Activated CD4-positive, alpha-beta T cell treated with anti-CD3 and anti-CD28 coated beads, Interleukin-2, amount 10 ng/mL, durations not matched to agents 7 days and 5 days (primary cell): Measurements from ENCODE around the gene JUNB. TPM values are rescaled to one million over a fixed set of nuclear protein-coding genes. Genes with fewer than 3 reads are reported as not detected.

Experiments
- CTCF ChIA-PET: fragments of 350-600 bp; sonication (Branson Sonifier 250); formaldehyde crosslinking; loops from one replicate; lab custom pipeline; 2021; ENCODE audit warnings: antibody characterized with exemption; lab: Charles Lee
- POLR2A ChIA-PET: fragments of 350-600 bp; sonication (Branson Sonifier 250); formaldehyde crosslinking; loops from one replicate; lab custom pipeline; 2021; ENCODE audit warnings: antibody characterized with exemption; lab: Charles Lee
- DNase-seq: peaks from one replicate; pipeline ENCODE4 v3.0.0-alpha.2; 2020
- H3K27ac Mint-ChIP-seq: one replicate; pipeline ENCODE4 v1.8.0; 2021; ENCODE audit warnings: mild to moderate bottlenecking, moderate library complexity, mixed read lengths
- H3K27me3 Mint-ChIP-seq: one replicate; pipeline ENCODE4 v1.8.0; 2021; ENCODE audit warnings: mixed read lengths
- H3K36me3 Mint-ChIP-seq: one replicate; pipeline ENCODE4 v1.8.0; 2021; ENCODE audit warnings: low read depth, mixed read lengths
- H3K4me1 Mint-ChIP-seq: one replicate; pipeline ENCODE4 v1.8.0; 2021; ENCODE audit warnings: mixed read lengths
- H3K4me3 Mint-ChIP-seq: one replicate; pipeline ENCODE4 v1.8.0; 2021; ENCODE audit warnings: mild to moderate bottlenecking, moderate library complexity, mixed read lengths
- H3K9me3 Mint-ChIP-seq: one replicate; pipeline ENCODE4 v1.8.0; 2021; ENCODE audit warnings: mixed read lengths
- total RNA-seq, 2 experiments: library from RNA; stranded (reverse); gene quantifications; one replicate each; pipeline ENCODE4 v1.2.3, GENCODE V29; 2021

Gene JUNB
- total RNA-seq, 2 experiments from 2014 or later, result 66.7 to 78.4 TPM

- ChIA-PET CTCF (interaction anchor here (0.7 to 15.9 kb wide), 12 partner anchors 9 to 88 kb away, joined by 3 to 211 read pairs (median 5); partner anchors contain the start of genes BEST2, FBXW9, GET3 and JUNB), POLR2A (no interaction called here)
- Mint-ChIP-seq H3K9me3 (no peaks in the 10 kb centered on the region), H3K4me3 (no peak overlapping the region), H3K27me3 (peaks cover 4% of the 10 kb centered on the region), H3K27ac (no peak overlapping the region), H3K36me3 (no peaks in the 10 kb centered on the region), H3K4me1 (peaks cover 13% of the 10 kb centered on the region)
- DNase-seq, result no peak
These were observed 31.6 kb upstream of the JUNB start for GRCh38 chr19:12759686-12760085.

GRCh38 chr19:12763100-12763499 is 28.2 kb upstream of the JUNB start:
- POLR2A ChIA-PET, result interaction anchor here (0.6 kb wide), 1 partner anchor 65 kb away, joined by 6 read pairs; no protein-coding TSS in a partner anchor

DNA sequence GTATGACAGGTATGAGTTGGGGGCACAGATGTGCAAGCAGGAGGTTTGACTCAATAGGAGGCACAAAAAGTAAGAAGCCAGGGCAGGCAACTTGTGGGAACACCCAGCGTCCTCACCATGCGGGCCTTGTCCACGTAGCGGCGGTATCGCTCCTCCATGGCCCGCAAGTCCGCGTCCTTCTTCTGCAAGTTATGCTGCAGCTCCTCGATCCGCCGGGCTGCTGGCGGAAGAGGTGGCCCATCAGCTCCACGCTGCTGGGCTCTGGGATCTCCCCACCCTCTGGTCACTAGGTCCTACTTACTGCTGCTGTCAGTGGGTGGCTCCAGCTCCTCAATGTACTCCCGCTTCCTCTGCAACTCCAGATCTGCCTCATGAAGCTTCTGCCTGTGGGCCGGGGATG is 26.6 kb upstream of the JUNB start:
- Mint-ChIP-seq H3K4me3 (no peak overlapping the region), H3K27ac (no peak overlapping the region)
- CTCF ChIA-PET, result interaction anchor here (0.5 to 15.9 kb wide), 8 partner anchors 9 to 1918 kb away, joined by 4 to 211 read pairs (median 18); partner anchors contain the start of genes GET3, HOOK2, JUNB and TNPO2

More at GRCh38 chr19:12763100-12763499, 28.2 kb upstream of the JUNB start:
- no peaks in the 10 kb centered on the region for H3K36me3 Mint-ChIP-seq
- H3K4me3 Mint-ChIP-seq, result no peak overlapping the region
- no peaks in the 10 kb centered on the region for H3K9me3 Mint-ChIP-seq
- peaks cover 2% of the 10 kb centered on the region for H3K27me3 Mint-ChIP-seq
- DNase-seq, result no peak
- peaks cover 11% of the 10 kb centered on the region for H3K4me1 Mint-ChIP-seq
- CTCF ChIA-PET, result interaction anchor here (1.2 to 15.9 kb wide), 5 partner anchors 10 to 84 kb away, joined by 3 to 211 read pairs (median 6); partner anchors contain the start of gene JUNB
- no peak overlapping the region for H3K27ac Mint-ChIP-seq

DNA sequence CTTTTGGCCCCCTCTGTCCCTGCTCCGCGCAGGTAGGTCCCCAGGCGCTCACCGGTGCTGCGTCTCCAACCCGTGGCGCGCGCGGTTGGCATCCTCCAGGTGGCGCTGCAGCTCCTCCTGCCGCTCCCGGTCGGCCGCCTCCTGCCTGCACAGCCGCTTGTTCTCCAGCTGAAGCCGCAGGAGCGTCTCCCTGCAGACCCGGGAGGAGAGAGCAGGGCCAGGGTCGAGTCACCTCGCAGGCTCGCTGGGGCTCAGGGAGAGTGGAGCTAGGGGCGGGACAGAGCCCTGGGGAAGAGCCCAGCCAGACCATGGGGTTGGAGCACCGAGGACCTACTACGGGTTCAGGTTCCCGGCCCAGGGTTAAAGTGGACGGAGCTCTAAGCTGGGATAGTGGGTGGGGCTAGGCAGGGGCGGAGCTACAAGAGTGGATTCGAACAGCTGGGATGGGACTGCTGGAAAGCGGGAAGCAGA is 25.2 kb upstream of the JUNB start:
- Mint-ChIP-seq H3K9me3 (no peaks in the 10 kb centered on the region), H3K27me3 (no peaks in the 10 kb centered on the region), H3K27ac (no peak overlapping the region), H3K36me3 (no peaks in the 10 kb centered on the region), H3K4me1 (peaks cover 13% of the 10 kb centered on the region), H3K4me3 (no peak overlapping the region)
- ChIA-PET POLR2A (interaction anchor here (0.7 to 0.9 kb wide), 2 partner anchors 25 to 30 kb away, joined by 3 to 5 read pairs; partner anchors contain the start of gene JUNB), CTCF (interaction anchor here (0.6 to 15.9 kb wide), 19 partner anchors 10 to 603 kb away, joined by 3 to 211 read pairs (median 4); partner anchors contain the start of genes GET3, HOOK2, JUNB and RNASEH2A)
- peak; percentile 86 for DNase-seq

More for the DNA sequence above, 26.6 kb upstream of the JUNB start:
- Mint-ChIP-seq H3K9me3 (no peaks in the 10 kb centered on the region), H3K4me1 (peaks cover 10% of the 10 kb centered on the region), H3K27me3 (no peaks in the 10 kb centered on the region), H3K36me3 (no peaks in the 10 kb centered on the region)
- POLR2A ChIA-PET, result no interaction called here
- DNase-seq, result no peak

DNA sequence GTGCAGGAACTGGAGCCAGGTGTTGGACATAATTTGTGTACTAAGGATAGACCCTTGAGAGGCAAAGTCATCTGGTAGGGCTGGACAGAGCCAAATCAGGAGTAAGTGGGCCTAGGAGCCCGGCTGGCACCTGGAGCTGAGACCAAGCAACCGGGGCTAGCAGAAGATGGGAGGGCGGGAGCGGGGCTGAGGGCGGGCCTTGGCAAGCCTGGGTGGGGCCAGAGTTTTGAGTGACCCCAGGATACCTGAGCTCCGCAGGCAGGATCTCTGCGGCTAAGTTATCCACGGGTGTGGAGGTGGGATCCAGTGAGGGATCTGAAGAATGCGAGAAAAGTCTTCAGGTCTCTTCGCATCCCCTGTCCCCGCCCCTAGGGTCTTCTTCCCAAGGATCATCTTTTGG is 24.1 kb upstream of the JUNB start:
- Mint-ChIP-seq H3K27me3 (no peaks in the 10 kb centered on the region), H3K9me3 (no peaks in the 10 kb centered on the region), H3K4me1 (peaks cover 15% of the 10 kb centered on the region), H3K36me3 (no peaks in the 10 kb centered on the region), H3K27ac (no peak overlapping the region), H3K4me3 (no peak overlapping the region)
- no peak for DNase-seq
- CTCF ChIA-PET, result interaction anchor here (1.0 to 15.9 kb wide), 4 partner anchors 29 to 81 kb away, joined by 3 to 211 read pairs (median 16); partner anchors contain the start of genes JUNB and RNASEH2A
- POLR2A ChIA-PET, result no interaction called here

DNA sequence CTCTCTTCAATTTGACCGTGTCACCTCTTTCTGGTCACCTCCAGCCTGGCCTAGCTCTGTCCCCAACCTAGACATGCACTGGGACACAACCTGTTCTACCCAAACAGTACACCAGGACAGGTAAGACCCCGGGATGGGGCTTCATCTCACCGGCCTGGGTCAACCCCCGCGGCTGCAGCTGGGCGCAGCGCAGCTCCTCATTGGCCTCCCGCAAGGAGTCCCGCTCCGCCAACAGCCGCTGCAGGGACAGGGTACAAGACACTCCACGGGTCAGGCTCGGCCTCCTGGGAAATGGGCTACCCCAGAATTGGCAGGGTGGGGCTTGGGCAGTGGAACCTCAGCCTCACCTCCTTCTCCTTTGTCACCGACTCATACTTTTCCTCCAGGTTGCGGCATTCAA is 23.6 kb upstream of the JUNB start:
- ChIA-PET POLR2A (no interaction called here), CTCF (interaction anchor here (0.6 to 15.9 kb wide), 5 partner anchors 28 to 153 kb away, joined by 3 to 211 read pairs (median 6); partner anchors contain the start of genes JUNB and RNASEH2A)
- Mint-ChIP-seq H3K9me3 (no peaks in the 10 kb centered on the region), H3K4me3 (no peak overlapping the region), H3K27ac (no peak overlapping the region), H3K36me3 (no peaks in the 10 kb centered on the region), H3K27me3 (no peaks in the 10 kb centered on the region), H3K4me1 (peaks cover 15% of the 10 kb centered on the region)
- DNase-seq, result no peak

DNA sequence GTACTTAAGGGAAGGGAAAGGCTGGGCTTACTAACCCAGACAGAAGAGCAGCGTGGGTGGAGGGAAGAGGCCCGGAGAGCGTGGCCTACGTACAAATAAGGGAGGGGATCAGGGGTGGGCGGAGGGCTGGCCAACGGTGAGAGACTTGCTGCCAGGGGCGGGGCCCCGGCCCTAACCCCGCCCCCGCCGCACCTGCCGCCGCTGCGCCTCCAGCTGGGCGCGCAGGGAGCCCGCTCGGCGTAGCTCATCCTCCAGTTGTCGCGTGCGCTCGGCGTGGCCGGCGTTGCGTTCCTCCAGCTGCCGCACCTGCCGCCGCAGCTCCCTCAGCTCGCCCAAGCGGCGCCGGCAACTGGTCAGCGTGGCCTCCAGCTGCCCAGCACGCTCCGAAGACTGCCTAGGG is 21.6 kb upstream of the JUNB start:
- Mint-ChIP-seq H3K4me3 (no peak overlapping the region), H3K9me3 (no peaks in the 10 kb centered on the region), H3K4me1 (peaks cover 24% of the 10 kb centered on the region), H3K27ac (no peak overlapping the region), H3K36me3 (no peaks in the 10 kb centered on the region), H3K27me3 (no peaks in the 10 kb centered on the region)
- CTCF ChIA-PET, result interaction anchor here (1.7 to 15.9 kb wide), 3 partner anchors 9 to 78 kb away, joined by 6 to 211 read pairs (median 9); partner anchors contain the start of gene JUNB
- peak; percentile 67 for DNase-seq
- POLR2A ChIA-PET, result no interaction called here

DNA sequence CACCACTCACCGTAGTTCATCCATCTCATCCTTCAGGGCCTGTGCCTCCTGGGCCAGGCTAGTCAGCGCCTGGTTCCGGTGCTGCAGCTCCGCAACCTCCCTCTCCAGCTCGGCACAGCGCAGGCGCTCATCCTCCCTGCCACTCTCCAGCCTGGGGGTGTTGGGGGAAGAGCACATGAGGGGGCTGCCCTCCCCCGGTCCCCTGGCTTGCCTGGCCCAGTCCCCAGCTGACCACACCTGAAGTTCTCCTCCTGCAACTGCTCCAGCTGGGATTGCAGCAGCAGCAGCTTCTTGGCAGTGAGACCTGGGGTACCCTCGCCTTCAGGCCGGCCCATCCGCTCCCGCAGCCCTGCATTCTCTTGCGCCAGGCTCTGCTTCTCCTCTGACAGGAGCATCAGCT is 20.4 kb upstream of the JUNB start:
- Mint-ChIP-seq H3K4me1 (peaks cover 25% of the 10 kb centered on the region), H3K27ac (no peak overlapping the region), H3K27me3 (no peaks in the 10 kb centered on the region), H3K9me3 (no peaks in the 10 kb centered on the region), H3K36me3 (no peaks in the 10 kb centered on the region), H3K4me3 (no peak overlapping the region)
- POLR2A ChIA-PET, result no interaction called here
- CTCF ChIA-PET, result interaction anchor here (2.1 to 3.4 kb wide), 2 partner anchors 10 to 76 kb away, joined by 9 to 20 read pairs; no protein-coding TSS in a partner anchor
- DNase-seq, result no peak

GRCh38 chr19:12772323-12772722 is 19.0 kb upstream of the JUNB start:
- Mint-ChIP-seq H3K27ac (no peak overlapping the region), H3K27me3 (no peaks in the 10 kb centered on the region), H3K9me3 (no peaks in the 10 kb centered on the region), H3K4me1 (peaks cover 25% of the 10 kb centered on the region), H3K4me3 (no peak overlapping the region), H3K36me3 (no peaks in the 10 kb centered on the region)
- DNase-seq, result no peak
- ChIA-PET POLR2A (no interaction called here), CTCF (interaction anchor here (1.2 to 3.4 kb wide), 2 partner anchors 12 to 17 kb away, joined by 3 to 20 read pairs; no protein-coding TSS in a partner anchor)

DNA sequence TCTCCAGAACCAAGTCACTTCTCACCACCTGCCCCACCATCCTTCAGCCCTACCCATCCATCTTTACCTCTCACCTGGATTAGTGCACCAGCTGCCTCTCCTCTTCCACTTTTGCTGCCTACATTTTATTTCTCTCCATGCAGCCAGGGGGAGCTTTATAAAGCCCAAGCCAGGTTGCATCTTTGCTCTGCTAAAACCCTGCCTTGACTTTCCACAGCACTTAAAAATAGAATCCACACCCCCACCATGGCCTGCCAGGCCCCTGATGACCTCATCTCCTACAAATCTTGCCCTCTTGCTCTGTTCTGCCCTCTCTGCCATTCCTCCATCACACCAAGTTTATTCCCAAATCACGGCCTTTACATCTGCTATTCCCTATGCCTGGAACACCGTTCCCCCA is 17.7 kb upstream of the JUNB start:
- Mint-ChIP-seq H3K27me3 (no peaks in the 10 kb centered on the region), H3K4me1 (peaks cover 36% of the 10 kb centered on the region), H3K27ac (no peak overlapping the region), H3K36me3 (no peaks in the 10 kb centered on the region), H3K4me3 (no peak overlapping the region), H3K9me3 (no peaks in the 10 kb centered on the region)
- CTCF ChIA-PET, result interaction anchor here (1.2 to 3.4 kb wide), 5 partner anchors 13 to 29 kb away, joined by 4 to 20 read pairs (median 6); partner anchors contain the start of genes JUNB and THSD8
- POLR2A ChIA-PET, result interaction anchor here (1.0 kb wide), 1 partner anchor 18 kb away, joined by 3 read pairs; no protein-coding TSS in a partner anchor
- no peak for DNase-seq

GRCh38 chr19:12774588-12775555 is 16.4 kb upstream of the JUNB start, which contains the start of gene HOOK2:
HOOK2 (minus strand) TSS chr19:12775552; CDS start chr19:12775449, 103 bp downstream.
- Mint-ChIP-seq H3K4me1 (peaks cover 44% of the 10 kb centered on the region), H3K27me3 (no peaks in the 10 kb centered on the region), H3K4me3 (peak within 1 kb of the TSS; percentile 67), H3K27ac (peak within 1 kb of the TSS; percentile 83), H3K36me3 (no peaks in the 10 kb centered on the region), H3K9me3 (no peaks in the 10 kb centered on the region)
- ChIA-PET CTCF (interaction anchor here (0.6 to 4.8 kb wide), 8 partner anchors 9 to 73 kb away, joined by 3 to 68 read pairs (median 6); partner anchors contain the start of genes JUNB and THSD8), POLR2A (interaction anchor here (0.5 kb wide), 1 partner anchor 18 kb away, joined by 6 read pairs; no protein-coding TSS in a partner anchor)
- DNase-seq, result peak; percentile 42
